Lower leg skin (tissue), 4 donors: ENCODE results near the gene PARK7. TPM values are rescaled to one million over a fixed set of nuclear protein-coding genes. Genes with fewer than 3 reads are reported as not detected.

ENCODE experiments used
- DNase-seq, 2 donors: peaks; one replicate each; pipeline ENCODE4 v3.0.0-alpha.2; 2019; ENCODE audit warnings: low spot score in 2 of 2
- H3K4me3 ChIP-seq: fragments of 200-600 bp; sonication (generic); 2 replicates; pipeline ENCODE4 v1.5.1; 2017; ENCODE audit warnings: mild to moderate bottlenecking, low read depth; ENCODE audit not compliant: poor library complexity, severe bottlenecking
- CTCF ChIP-seq, 3 donors: fragments of 450-650 bp; IDR thresholded peaks; one replicate each; pipeline ENCODE4 v1.5.1; 2016; ENCODE audit warnings: antibody characterized with exemption in 3 of 3, mild to moderate bottlenecking in 3 of 3, moderate library complexity in 2 of 3
- POLR2A ChIP-seq, 2 donors: fragments of 450-650 bp; IDR thresholded peaks; one replicate each; pipeline ENCODE4 v1.6.1; 2016 to 2017; ENCODE audit warnings: antibody characterized with exemption in 2 of 2, mild to moderate bottlenecking in 1 of 2, moderate library complexity in 1 of 2
- WGBS, 2 donors: methylation state at CpG; one replicate each; pipeline ENCODE4 v1.1.5; 2018; 5-methylcytosine and 5-hydroxymethylcytosine counted together
- intact Hi-C: fragments of 100-400 bp; cut with DNase I; formaldehyde crosslinking; loops from one replicate; pipeline ENCODE4 v1.15.0; 2023; ENCODE audit warnings: low total_unique reads
- total RNA-seq, 4 donors: library from RNA; depleted of rRNA; stranded (reverse); fragments of >200 nt; gene quantifications; one replicate each; pipeline ENCODE4 v1.1.0, GENCODE V29; 2016

The PARK7 gene
- total RNA-seq, 4 donors from 2014 or later, result 74.8 to 94.0 (median 87.8) TPM

GRCh38 chr1:7953850-7954609 lies 7.5 kb upstream of the PARK7 start:
- intact Hi-C loops, result no loop called here
- TF ChIP-seq CTCF (IDR thresholded peaks at IDR 0.05) (no peak), POLR2A (IDR thresholded peaks at IDR 0.05) (no peak)
- peak; percentile 92 to 99 for DNase-seq
- peak overlapping the region; percentile 60 for H3K4me3 ChIP-seq
- WGBS, 2 donors, result 4 to 5% methylated on average over 37 to 48 of the region's 65 CpGs

GRCh38 chr1:7954683-7955082 lies 6.8 kb upstream of the PARK7 start:
- DNase-seq, result no peak
- TF ChIP-seq POLR2A (IDR thresholded peaks at IDR 0.05), result no peak
- TF ChIP-seq CTCF (IDR thresholded peaks at IDR 0.05), result no peak
- 65 to 71% methylated on average over 7 of the region's 7 CpGs for WGBS, 2 donors
- peak overlapping the region; percentile 60 for H3K4me3 ChIP-seq
- intact Hi-C loops, result no loop called here

- intact Hi-C loops, result no loop called here
- DNase-seq, result no peak
- 89 to 90% methylated on average over 10 of the region's 10 CpGs for WGBS, 2 donors
- TF ChIP-seq POLR2A (IDR thresholded peaks at IDR 0.05) (no peak), CTCF (IDR thresholded peaks at IDR 0.05) (no peak)
- no peak overlapping the region for H3K4me3 ChIP-seq
Measured at GRCh38 chr1:7956218-7957032, 5.1 kb upstream of the PARK7 start.

- 85 to 86% methylated on average over 2 of the region's 2 CpGs for WGBS, 2 donors
- no peak for TF ChIP-seq CTCF (IDR thresholded peaks at IDR 0.05)
- no peak for TF ChIP-seq POLR2A (IDR thresholded peaks at IDR 0.05)
- H3K4me3 ChIP-seq, result no peak overlapping the region
- peak in 1 of 2 donors; percentile 32 for DNase-seq
- intact Hi-C loops, result no loop called here
Measured at GRCh38 chr1:7960165-7960564, 1.3 kb upstream of the PARK7 start.

- WGBS, 2 donors, result 0 to 1% methylated on average over 3 of the region's 3 CpGs
- intact Hi-C loops, result no loop called here
Measured at GRCh38 chr1:7960867-7961215, 670 bp upstream of the PARK7 start.

More at GRCh38 chr1:7960867-7961215, 670 bp upstream of the PARK7 start:
- DNase-seq, result peak in 1 of 2 donors; percentile 9
- H3K4me3 ChIP-seq, result peak overlapping the region; percentile 70
- TF ChIP-seq POLR2A (IDR thresholded peaks at IDR 0.05), result no peak
- no peak for TF ChIP-seq CTCF (IDR thresholded peaks at IDR 0.05)
